Endodermal cell (in vitro differentiated cells): ENCODE measurements around the gene THEM4. TPM values are rescaled to one million over a fixed set of nuclear protein-coding genes. Genes with fewer than 3 reads are reported as not detected.

Experiments
- DNase-seq: peaks from one replicate; pipeline ENCODE4 v3.0.0-alpha.2; 2017
- H3K27ac ChIP-seq: 2 replicates; pipeline ENCODE4 v1.5.1; 2013; ENCODE audit warnings: mild to moderate bottlenecking, low read depth, low read length, moderate library complexity
- H3K27me3 ChIP-seq: 2 replicates; pipeline ENCODE4 v1.6.1; 2013; ENCODE audit warnings: mild to moderate bottlenecking, low read length, moderate library complexity; ENCODE audit not compliant: insufficient read depth, control insufficient read depth, poor library complexity, severe bottlenecking
- H3K36me3 ChIP-seq: 2 replicates; pipeline ENCODE4 v1.7.0; 2013; ENCODE audit warnings: mild to moderate bottlenecking, low read length, moderate library complexity; ENCODE audit not compliant: control insufficient read depth, insufficient read depth
- H3K4me1 ChIP-seq: one replicate; pipeline ENCODE4 v1.7.0; 2013; ENCODE audit warnings: low read length; ENCODE audit not compliant: control insufficient read depth, insufficient read depth
- H3K4me3 ChIP-seq: 2 replicates; pipeline ENCODE4 v1.5.1; 2013; ENCODE audit warnings: mild to moderate bottlenecking, low read length, moderate library complexity
- H3K9ac ChIP-seq: 2 replicates; pipeline ENCODE4 v1.6.1; 2013; ENCODE audit warnings: mild to moderate bottlenecking, low read length, moderate library complexity; ENCODE audit not compliant: poor library complexity, severe bottlenecking; ENCODE audit errors: extremely low read depth
- H3K9me3 ChIP-seq: 2 replicates; pipeline ENCODE4 v1.6.1; 2013; ENCODE audit warnings: mild to moderate bottlenecking, low read length, moderate library complexity; ENCODE audit not compliant: control insufficient read depth
- H3K27ac Mint-ChIP-seq: 2 replicates; pipeline ENCODE4 v1.8.0; 2020; ENCODE audit warnings: mixed read lengths
- H3K27me3 Mint-ChIP-seq: 2 replicates; pipeline ENCODE4 v1.8.0; 2021; ENCODE audit warnings: mild to moderate bottlenecking, mixed read lengths; ENCODE audit not compliant: insufficient read depth
- H3K36me3 Mint-ChIP-seq: 2 replicates; pipeline ENCODE4 v1.8.0; 2020; ENCODE audit warnings: low read depth, mixed read lengths
- H3K4me1 Mint-ChIP-seq: 2 replicates; pipeline ENCODE4 v1.8.0; 2020; ENCODE audit warnings: mixed read lengths
- H3K4me3 Mint-ChIP-seq: 2 replicates; pipeline ENCODE4 v1.8.0; 2020; ENCODE audit warnings: mild to moderate bottlenecking, moderate library complexity, mixed read lengths
- H3K9me3 Mint-ChIP-seq: 2 replicates; pipeline ENCODE4 v1.8.0; 2020; ENCODE audit warnings: mild to moderate bottlenecking, mixed read lengths
- WGBS, 2 experiments: methylation state at CpG; one replicate each; pipeline versions ENCODE4 v1.1.5 to v1.1.7; 2013; ENCODE audit warnings: missing lambda C conversion rate in 2 of 2, mixed read lengths in 1 of 2; ENCODE audit not compliant: insufficient coverage in 1 of 2, insufficient read length in 1 of 2; 5-methylcytosine and 5-hydroxymethylcytosine counted together
- total RNA-seq, 2 donors: library from RNA; stranded (reverse); fragmentation: NEBNext Ultra II Directional in 1 of 2; extraction: Animal tissue kit (Norgen Biotek cat#: 25700) in 1 of 2; gene quantifications; 2 replicates in 1 of 2; 3 replicates in 1 of 2; pipeline ENCODE4 v1.2.1, GENCODE V29; 2021
- TF ChIP-seq, protein P1 (sequence below): fragments of 200-600 bp; sonication (generic); conservative IDR thresholded peaks from 2 replicates; pipeline ENCODE4 v1.5.0; 2021; ENCODE audit warnings: antibody characterized with exemption, mild to moderate bottlenecking

THEM4 gene
- total RNA-seq, 2 donors from 2014 or later: 12.2 to 14.3 TPM

DNA sequence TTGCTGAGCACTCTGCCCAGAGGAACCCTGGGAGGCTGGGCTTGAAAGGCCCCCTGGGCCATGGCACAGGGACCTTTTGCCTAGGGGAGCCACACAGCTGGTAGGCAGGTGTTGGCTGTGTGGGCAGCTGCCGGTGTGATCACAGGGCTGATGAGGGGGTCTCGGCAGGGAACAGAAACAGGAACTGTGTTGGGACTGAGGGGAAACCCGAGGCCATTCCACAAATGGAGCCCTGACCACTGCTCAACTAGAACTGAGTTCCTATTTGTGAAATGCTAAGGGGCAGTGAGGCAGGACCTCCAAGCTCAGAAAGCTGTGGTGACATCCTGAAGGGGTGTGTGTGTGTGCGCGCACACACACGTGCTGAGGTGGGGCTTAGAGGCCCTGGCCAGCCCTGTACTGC, 49.4 kb downstream of the THEM4 start:
- no peak overlapping the region for H3K27ac ChIP-seq
- H3K4me1 Mint-ChIP-seq: peaks cover 5% of the 10 kb centered on the region
- WGBS, 2 experiments: 90% methylated on average over 3 to 6 of the region's 6 CpGs
- DNase-seq: peak; percentile 41
- TF ChIP-seq, protein P1, sequence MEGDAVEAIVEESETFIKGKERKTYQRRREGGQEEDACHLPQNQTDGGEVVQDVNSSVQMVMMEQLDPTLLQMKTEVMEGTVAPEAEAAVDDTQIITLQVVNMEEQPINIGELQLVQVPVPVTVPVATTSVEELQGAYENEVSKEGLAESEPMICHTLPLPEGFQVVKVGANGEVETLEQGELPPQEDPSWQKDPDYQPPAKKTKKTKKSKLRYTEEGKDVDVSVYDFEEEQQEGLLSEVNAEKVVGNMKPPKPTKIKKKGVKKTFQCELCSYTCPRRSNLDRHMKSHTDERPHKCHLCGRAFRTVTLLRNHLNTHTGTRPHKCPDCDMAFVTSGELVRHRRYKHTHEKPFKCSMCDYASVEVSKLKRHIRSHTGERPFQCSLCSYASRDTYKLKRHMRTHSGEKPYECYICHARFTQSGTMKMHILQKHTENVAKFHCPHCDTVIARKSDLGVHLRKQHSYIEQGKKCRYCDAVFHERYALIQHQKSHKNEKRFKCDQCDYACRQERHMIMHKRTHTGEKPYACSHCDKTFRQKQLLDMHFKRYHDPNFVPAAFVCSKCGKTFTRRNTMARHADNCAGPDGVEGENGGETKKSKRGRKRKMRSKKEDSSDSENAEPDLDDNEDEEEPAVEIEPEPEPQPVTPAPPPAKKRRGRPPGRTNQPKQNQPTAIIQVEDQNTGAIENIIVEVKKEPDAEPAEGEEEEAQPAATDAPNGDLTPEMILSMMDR: no peak
- no peaks in the 10 kb centered on the region for H3K9me3 ChIP-seq
- no peaks in the 10 kb centered on the region for H3K4me1 ChIP-seq
- H3K27me3 Mint-ChIP-seq: peaks cover 77% of the 10 kb centered on the region
- H3K9ac ChIP-seq: no peak overlapping the region
- H3K36me3 ChIP-seq: no peaks in the 10 kb centered on the region
- no peaks in the 10 kb centered on the region for H3K27me3 ChIP-seq
- H3K9me3 Mint-ChIP-seq: no peaks in the 10 kb centered on the region
- no peak overlapping the region for H3K4me3 Mint-ChIP-seq
- no peak overlapping the region for H3K27ac Mint-ChIP-seq
- no peaks in the 10 kb centered on the region for H3K36me3 Mint-ChIP-seq
- H3K4me3 ChIP-seq: no peak overlapping the region

DNA sequence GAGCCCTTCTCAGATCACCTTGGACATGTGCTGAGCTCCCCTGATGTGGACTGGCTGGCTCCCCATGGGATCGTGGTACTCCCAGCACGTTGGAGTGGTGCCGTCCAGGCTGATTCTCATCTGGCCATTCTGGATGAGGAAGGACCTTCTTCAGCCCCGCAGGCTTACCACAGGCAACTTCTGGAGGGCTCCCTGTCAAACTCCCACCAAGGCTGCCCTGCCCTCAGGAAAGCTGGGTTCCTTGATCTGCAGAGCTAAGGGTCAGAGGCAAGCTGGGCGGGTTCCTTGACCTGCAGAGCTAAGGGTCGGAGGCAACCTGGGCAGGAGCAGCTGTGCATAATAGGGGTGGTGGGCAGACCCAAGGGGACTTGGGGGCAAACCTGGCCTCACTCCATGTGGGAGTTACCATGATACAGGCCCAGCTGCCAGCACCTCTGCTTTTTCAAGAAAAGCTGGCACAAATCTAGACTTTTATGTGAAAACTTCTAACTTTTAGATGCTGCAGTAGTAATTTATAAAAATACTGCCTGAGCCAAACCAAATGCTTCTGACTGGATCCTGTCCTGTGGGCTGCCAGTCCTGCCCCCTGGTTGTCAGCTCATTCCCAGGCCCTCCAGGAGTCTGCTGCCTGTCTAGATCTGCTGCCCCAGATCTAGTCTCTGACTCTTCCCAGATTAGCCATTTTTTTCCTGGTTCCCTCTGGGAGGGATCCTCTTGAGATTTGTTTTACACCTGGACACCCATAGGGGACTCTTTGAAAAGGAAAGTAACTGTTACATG, 50.2 kb downstream of the THEM4 start:
- Histone ChIP-seq H3K27me3 (no peaks in the 10 kb centered on the region), H3K4me3 (no peak overlapping the region), H3K9me3 (no peaks in the 10 kb centered on the region), H3K9ac (no peak overlapping the region), H3K4me1 (no peaks in the 10 kb centered on the region), H3K27ac (no peak overlapping the region), H3K36me3 (no peaks in the 10 kb centered on the region)
- peaks cover 5% of the 10 kb centered on the region for H3K4me1 Mint-ChIP-seq
- no peak overlapping the region for H3K27ac Mint-ChIP-seq
- WGBS, 2 experiments: 93 to 98% methylated on average over 4 to 6 of the region's 6 CpGs
- H3K27me3 Mint-ChIP-seq: peaks cover 71% of the 10 kb centered on the region
- H3K9me3 Mint-ChIP-seq: no peaks in the 10 kb centered on the region
- H3K36me3 Mint-ChIP-seq: no peaks in the 10 kb centered on the region
- TF ChIP-seq, protein P1: no peak
- H3K4me3 Mint-ChIP-seq: no peak overlapping the region
- DNase-seq: peak; percentile 41

DNA sequence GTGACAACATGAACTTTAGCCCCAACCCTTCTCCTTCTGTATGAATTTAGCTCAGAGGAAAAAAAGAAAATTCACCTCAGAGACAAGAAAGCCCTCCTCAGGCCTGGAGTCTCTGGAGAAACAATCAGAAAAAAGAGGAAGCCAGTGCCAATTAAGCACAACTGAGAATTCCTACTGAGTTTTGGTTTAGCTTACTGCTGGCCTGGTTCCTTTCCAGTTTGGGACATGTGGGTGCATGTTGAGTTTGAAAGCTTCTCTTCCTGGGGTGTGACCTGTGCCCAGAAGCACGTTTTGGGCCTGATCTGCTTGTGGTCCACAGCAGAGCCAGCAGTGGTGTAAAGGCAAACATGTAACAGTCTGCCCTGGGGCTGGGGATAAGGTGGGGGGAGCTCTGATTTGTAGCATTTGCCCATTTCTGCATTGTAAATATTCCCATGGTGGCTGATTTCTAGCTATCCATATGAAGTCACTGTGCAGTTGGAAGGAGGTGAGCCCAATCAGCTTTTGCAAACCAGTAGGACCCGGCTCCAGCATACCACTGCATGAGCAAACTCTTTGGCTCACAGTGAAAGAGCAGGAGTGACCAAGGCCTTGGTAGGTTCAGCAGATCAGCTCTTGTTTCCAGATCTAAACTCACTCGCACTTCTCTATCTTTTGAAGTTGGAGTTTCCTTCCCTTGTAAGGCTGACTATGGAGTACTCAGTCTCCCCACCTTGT, 51.1 kb downstream of the THEM4 start:
- TF ChIP-seq, protein P1: no peak
- no peak overlapping the region for H3K4me3 ChIP-seq
- no peak for DNase-seq
- H3K27ac ChIP-seq: no peak overlapping the region
- H3K9ac ChIP-seq: no peak overlapping the region
- H3K27me3 Mint-ChIP-seq: peaks cover 65% of the 10 kb centered on the region
- peaks cover 5% of the 10 kb centered on the region for H3K4me1 Mint-ChIP-seq
- no peaks in the 10 kb centered on the region for H3K27me3 ChIP-seq
- H3K36me3 Mint-ChIP-seq: no peaks in the 10 kb centered on the region
- no peaks in the 10 kb centered on the region for H3K9me3 ChIP-seq
- H3K4me3 Mint-ChIP-seq: no peak overlapping the region
- 79 to 87% methylated on average over 2 to 3 of the region's 3 CpGs for WGBS, 2 experiments
- no peaks in the 10 kb centered on the region for H3K4me1 ChIP-seq
- H3K27ac Mint-ChIP-seq: no peak overlapping the region
- no peaks in the 10 kb centered on the region for H3K36me3 ChIP-seq
- no peaks in the 10 kb centered on the region for H3K9me3 Mint-ChIP-seq
